ENCODE measurements around the gene HIC2.
"Not testable (repeated sequence)": the region's sequence is repeated elsewhere in the genome, so short reads cannot be mapped to it uniquely, and the experiment has no call there.

DNA sequence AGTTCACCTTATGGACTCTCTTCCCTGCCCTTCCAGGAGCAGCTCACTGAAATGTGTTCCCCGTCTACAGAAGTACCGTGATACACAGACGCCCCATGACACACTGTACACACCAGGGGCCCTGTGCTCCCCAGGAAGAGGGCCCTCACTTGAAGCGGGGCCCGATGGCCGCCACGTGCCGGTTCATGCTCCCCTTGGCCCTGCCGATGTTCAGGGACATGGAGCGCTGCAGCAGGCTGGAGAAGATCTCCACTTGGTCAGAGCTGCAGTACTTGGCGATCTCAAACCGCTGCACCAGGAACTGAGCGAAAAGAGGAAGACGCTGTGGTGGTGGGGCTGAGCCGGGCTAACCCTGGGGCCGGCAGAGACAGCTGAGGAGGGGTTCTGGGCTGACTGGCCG is 70.6 kb downstream of the HIC2 start:
- TF ChIP-seq FOXK1 (CRISPR knock-in tag; IDR thresholded peaks at IDR 0.05; ENCODE audit: borderline replicate concordance, low read depth); SRSF1 (optimal IDR thresholded peaks at IDR 0.05; ENCODE audit: low read depth, low read length); POLR2A (IDR thresholded peaks at IDR 0.05; ENCODE audit: insufficient read depth in 1 of 2, low read depth in 2 of 2, low read length in 2 of 2); JUN (CRISPR knock-in tag; IDR thresholded peaks at IDR 0.05): not testable (repeated sequence)
- TF ChIP-seq, protein P1, sequence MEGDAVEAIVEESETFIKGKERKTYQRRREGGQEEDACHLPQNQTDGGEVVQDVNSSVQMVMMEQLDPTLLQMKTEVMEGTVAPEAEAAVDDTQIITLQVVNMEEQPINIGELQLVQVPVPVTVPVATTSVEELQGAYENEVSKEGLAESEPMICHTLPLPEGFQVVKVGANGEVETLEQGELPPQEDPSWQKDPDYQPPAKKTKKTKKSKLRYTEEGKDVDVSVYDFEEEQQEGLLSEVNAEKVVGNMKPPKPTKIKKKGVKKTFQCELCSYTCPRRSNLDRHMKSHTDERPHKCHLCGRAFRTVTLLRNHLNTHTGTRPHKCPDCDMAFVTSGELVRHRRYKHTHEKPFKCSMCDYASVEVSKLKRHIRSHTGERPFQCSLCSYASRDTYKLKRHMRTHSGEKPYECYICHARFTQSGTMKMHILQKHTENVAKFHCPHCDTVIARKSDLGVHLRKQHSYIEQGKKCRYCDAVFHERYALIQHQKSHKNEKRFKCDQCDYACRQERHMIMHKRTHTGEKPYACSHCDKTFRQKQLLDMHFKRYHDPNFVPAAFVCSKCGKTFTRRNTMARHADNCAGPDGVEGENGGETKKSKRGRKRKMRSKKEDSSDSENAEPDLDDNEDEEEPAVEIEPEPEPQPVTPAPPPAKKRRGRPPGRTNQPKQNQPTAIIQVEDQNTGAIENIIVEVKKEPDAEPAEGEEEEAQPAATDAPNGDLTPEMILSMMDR (CRISPR knock-in tag; IDR thresholded peaks at IDR 0.05): not testable (repeated sequence)
- TF ChIP-seq, protein P2, sequence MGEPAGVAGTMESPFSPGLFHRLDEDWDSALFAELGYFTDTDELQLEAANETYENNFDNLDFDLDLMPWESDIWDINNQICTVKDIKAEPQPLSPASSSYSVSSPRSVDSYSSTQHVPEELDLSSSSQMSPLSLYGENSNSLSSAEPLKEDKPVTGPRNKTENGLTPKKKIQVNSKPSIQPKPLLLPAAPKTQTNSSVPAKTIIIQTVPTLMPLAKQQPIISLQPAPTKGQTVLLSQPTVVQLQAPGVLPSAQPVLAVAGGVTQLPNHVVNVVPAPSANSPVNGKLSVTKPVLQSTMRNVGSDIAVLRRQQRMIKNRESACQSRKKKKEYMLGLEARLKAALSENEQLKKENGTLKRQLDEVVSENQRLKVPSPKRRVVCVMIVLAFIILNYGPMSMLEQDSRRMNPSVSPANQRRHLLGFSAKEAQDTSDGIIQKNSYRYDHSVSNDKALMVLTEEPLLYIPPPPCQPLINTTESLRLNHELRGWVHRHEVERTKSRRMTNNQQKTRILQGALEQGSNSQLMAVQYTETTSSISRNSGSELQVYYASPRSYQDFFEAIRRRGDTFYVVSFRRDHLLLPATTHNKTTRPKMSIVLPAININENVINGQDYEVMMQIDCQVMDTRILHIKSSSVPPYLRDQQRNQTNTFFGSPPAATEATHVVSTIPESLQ (CRISPR knock-in tag; conservative IDR thresholded peaks at IDR 0.05): not testable (repeated sequence)
- TF ChIP-seq, protein P3, sequence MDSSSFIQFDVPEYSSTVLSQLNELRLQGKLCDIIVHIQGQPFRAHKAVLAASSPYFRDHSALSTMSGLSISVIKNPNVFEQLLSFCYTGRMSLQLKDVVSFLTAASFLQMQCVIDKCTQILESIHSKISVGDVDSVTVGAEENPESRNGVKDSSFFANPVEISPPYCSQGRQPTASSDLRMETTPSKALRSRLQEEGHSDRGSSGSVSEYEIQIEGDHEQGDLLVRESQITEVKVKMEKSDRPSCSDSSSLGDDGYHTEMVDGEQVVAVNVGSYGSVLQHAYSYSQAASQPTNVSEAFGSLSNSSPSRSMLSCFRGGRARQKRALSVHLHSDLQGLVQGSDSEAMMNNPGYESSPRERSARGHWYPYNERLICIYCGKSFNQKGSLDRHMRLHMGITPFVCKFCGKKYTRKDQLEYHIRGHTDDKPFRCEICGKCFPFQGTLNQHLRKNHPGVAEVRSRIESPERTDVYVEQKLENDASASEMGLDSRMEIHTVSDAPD (CRISPR knock-in tag; IDR thresholded peaks at IDR 0.05): not testable (repeated sequence)

Data from HepG2 (cell line).